ENCODE results near the gene COX6A2.
A peak's percentile ranks its signal among the peaks of the same experiment; 100 is the strongest.

The COX6A2 gene

DNA sequence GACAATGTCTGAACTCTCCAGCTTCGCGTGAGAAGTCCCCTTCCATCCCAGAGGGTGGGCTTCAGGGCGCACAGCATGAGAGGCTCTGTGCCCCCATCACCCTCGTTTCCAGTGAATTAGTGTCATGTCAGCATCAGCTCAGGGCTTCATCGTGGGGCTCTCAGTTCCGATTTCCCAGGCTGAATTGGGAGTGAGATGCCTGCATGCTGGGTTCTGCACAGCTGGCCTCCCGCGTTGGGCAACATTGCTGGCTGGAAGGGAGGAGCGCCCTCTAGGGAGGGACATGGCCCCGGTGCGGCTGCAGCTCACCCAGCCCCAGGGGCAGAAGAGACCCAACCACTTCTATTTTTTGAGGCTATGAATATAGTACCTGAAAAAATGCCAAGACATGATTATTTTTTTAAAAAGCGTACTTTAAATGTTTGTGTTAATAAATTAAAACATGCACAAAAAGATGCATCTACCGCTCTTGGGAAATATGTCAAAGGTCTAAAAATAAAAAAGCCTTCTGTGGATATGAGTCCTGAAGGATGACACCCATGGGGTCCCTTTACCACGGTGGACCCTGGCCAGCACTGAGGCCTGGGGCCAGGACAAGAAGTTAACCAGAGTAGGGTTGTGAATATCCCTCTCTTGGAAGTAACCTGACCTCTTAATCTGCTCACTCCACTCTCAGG is 45.5 kb downstream of the COX6A2 start:
- Mint-ChIP-seq H3K4me1 (no peaks in the 10 kb centered on the region), H3K27me3 (ENCODE audit: low read depth) (peaks cover 34% of the 10 kb centered on the region), H3K4me3 (no peak overlapping the region), H3K36me3 (ENCODE audit: low read depth) (no peaks in the 10 kb centered on the region), H3K27ac (no peak overlapping the region), H3K9me3 (no peaks in the 10 kb centered on the region)
- TF ChIP-seq, protein P1, sequence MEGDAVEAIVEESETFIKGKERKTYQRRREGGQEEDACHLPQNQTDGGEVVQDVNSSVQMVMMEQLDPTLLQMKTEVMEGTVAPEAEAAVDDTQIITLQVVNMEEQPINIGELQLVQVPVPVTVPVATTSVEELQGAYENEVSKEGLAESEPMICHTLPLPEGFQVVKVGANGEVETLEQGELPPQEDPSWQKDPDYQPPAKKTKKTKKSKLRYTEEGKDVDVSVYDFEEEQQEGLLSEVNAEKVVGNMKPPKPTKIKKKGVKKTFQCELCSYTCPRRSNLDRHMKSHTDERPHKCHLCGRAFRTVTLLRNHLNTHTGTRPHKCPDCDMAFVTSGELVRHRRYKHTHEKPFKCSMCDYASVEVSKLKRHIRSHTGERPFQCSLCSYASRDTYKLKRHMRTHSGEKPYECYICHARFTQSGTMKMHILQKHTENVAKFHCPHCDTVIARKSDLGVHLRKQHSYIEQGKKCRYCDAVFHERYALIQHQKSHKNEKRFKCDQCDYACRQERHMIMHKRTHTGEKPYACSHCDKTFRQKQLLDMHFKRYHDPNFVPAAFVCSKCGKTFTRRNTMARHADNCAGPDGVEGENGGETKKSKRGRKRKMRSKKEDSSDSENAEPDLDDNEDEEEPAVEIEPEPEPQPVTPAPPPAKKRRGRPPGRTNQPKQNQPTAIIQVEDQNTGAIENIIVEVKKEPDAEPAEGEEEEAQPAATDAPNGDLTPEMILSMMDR (IDR thresholded peaks at IDR 0.05; ENCODE audit: unreplicated experiment in 3 of 3): peak; percentile 46 to 61 (median 55)

DNA sequence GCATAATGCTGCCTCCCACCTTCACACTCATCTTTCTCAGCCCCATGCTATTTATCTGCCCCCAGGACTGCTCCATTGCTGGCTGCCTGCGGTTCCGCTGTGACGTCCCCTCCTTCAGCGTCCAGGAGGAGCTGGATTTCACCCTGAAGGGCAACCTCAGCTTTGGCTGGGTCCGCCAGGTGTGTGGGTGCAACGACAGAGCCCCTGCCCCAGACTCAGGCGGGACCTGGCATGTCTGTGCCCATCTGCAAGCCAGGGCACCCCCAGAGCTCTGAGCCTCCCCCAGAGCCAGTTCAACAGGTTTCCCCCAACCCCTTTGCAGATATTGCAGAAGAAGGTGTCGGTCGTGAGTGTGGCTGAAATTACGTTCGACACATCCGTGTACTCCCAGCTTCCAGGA is 48.0 kb downstream of the COX6A2 start:
- TF ChIP-seq, protein P1 (IDR thresholded peaks at IDR 0.05; ENCODE audit: unreplicated experiment in 3 of 3): no peak
- no peaks in the 10 kb centered on the region for H3K36me3 Mint-ChIP-seq (ENCODE audit: low read depth)
- H3K9me3 Mint-ChIP-seq: peaks cover 1% of the 10 kb centered on the region
- H3K27me3 Mint-ChIP-seq (ENCODE audit: low read depth): peaks cover 50% of the 10 kb centered on the region
- no peak overlapping the region for H3K27ac Mint-ChIP-seq
- no peaks in the 10 kb centered on the region for H3K4me1 Mint-ChIP-seq
- no peak overlapping the region for H3K4me3 Mint-ChIP-seq

All from nephron (organoid).